ENCODE data around the gene SDF4. TPM values are rescaled to one million over a fixed set of nuclear protein-coding genes. Genes with fewer than 3 reads are reported as not detected.

SDF4 gene
- total RNA-seq, 2 donors from 2014 or later, result 68.4 to 144 TPM

DNA sequence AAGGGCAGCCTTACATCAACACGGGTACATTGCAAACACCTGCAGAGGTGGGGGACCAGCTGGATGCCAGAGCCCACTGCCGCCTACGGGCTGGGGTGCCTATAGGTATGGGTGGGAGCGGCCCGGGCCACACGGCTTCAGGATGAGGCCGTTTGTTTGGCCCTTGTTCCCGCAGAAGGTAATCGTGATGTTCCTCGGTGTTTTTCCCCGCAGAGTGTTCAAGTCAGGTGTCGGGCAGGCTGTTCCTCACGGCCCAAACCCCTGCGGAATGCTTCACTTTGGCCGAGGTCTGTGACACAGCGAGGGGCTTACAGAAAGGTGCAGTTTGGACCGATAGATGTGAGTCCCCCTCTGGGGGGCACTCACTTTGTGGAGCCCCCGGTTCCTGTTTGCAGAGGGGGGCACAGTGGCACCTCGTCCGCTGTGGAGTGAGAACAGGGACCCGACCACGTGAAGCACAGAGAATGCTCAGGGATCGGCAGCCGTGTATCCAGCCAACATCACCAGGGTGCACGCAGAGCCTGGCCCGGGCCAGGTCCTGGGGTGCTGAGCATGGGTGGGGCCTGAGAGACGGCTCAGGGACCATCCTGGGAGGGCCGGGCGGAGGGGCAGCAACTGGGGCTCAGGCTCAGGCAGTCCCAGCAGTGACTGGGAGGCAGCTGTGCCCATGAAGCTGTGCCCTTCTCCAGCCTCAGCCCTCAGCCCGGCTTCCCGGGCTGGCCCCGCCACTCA lies 58.6 kb downstream of the SDF4 start:
- no peaks in the 10 kb centered on the region for H3K9me3 Mint-ChIP-seq
- H3K36me3 Mint-ChIP-seq, result no peaks in the 10 kb centered on the region
- peak in 1 of 2 donors; percentile 24 for ATAC-seq
- no peak for DNase-seq (ENCODE audit: low spot score in 2 of 2)
- H3K27ac Mint-ChIP-seq, result no peak overlapping the region

GRCh38 chr1:1171546-1172340 lies 60.1 kb downstream of the SDF4 start:
- H3K9me3 Mint-ChIP-seq, result no peaks in the 10 kb centered on the region
- no peak overlapping the region for H3K27ac Mint-ChIP-seq
- no peaks in the 10 kb centered on the region for H3K36me3 Mint-ChIP-seq
- ATAC-seq (peak in 1 of 2 donors; percentile 48), DNase-seq (ENCODE audit: low spot score in 2 of 2) (no peak)

DNA sequence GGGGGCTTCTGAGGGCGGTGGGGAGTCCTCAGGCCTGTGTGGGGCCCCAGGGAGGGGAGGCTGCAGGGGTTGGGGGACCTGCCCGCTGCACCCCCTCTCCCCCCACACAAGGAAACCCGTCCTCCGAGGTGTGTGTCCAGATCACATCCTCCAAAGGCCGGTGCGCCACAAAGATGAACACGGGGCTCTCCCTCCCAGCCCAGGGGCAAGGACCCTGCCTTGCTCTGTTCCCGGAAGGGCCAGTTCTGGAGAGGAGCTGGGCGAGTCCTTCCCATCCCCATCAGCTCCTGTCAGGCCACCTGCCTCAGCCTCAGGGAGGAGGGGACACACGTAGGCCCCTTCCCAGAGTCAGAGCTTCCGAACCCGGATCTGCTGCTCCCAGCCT lies 60.6 kb downstream of the SDF4 start:
- DNase-seq (ENCODE audit: low spot score in 2 of 2) (no peak), ATAC-seq (no peak)
- no peak overlapping the region for H3K27ac Mint-ChIP-seq
- H3K36me3 Mint-ChIP-seq, result no peaks in the 10 kb centered on the region
- no peaks in the 10 kb centered on the region for H3K9me3 Mint-ChIP-seq

DNA sequence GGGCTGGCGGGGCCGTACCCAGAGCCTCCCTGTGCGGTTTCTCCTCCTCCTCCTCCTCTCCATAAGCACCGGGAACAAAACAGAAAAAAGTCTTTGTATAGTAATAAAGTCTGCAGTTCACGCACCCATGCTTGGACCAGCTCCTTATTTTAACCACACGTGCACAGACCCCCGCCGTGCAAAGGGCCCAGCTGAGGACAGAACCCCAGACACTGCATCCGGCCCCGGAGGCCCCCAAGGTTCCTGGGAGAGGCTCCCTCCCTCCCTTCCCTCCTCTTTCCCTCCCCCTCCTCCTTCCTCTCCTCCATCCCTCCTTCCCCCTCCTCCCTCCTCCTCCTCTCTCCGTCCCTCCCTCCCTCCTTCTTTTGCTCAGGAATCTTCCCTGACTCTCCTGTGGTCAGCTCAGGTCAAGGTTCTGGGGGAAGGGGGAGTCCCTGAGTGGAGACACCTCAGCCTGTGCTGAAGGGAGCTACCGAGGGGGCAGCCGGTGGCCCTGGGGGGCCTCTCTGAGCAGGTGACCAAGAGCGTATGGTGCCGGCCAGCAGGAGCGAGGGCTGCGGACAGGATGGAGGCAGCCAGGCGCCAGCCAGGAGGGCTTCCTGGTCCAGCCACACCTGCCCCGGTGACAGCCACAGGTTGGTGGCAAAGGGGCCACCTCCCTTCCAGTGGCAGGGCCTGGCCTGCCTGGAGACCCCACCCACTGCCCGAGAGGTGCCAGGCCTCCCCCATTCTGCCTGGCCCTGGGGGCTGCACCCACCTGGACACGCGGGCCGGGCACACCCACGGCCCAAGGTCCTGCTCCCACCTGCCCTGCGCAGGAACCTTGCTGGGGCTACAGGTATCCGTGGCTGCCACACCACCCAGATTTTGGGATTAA lies 61.3 kb downstream of the SDF4 start:
- H3K9me3 Mint-ChIP-seq, result no peaks in the 10 kb centered on the region
- no peak overlapping the region for H3K27ac Mint-ChIP-seq
- ATAC-seq (no peak), DNase-seq (ENCODE audit: low spot score in 2 of 2) (no peak)
- no peaks in the 10 kb centered on the region for H3K36me3 Mint-ChIP-seq

DNA sequence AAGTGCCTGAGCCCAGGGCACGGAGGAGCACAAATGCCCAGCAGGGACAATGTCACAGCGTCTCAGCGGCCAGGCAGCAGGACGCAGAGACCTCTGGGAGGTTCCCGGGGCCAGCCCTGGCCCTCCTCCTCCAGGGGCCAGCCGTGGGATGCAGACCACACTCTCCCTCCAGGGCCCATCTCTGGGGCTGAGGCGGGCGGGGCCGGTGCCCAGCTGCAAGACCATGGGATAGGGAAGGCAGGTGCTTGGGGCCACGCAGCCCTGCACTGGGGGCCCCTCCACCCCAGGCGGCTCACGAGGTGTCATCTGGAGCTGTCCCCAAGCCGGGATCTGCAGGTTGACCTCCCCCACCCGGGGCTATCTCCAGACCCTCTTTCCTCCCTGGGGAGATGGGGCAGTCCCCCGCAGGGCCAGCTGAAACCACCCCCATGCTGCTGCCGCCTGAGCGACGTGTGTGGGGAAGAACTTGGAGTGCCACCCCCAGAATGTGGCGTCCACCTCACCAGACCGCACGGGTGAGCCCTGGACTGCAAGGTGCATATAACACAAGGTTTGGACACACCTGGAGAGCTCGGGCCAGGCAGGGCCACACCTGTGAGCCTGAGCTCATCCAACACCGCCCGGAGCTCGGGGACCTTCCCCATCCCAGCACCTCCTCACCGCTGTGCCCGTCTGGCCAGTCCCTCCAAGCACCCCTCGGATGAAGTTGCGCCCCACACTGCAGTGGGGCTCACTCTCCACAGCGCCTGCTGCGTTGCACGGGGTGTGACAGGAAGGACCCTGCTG lies 62.2 kb downstream of the SDF4 start:
- no peak for DNase-seq (ENCODE audit: low spot score in 2 of 2)
- no peak for ATAC-seq
- Mint-ChIP-seq H3K27ac (no peak overlapping the region), H3K36me3 (no peaks in the 10 kb centered on the region), H3K9me3 (no peaks in the 10 kb centered on the region)

DNA sequence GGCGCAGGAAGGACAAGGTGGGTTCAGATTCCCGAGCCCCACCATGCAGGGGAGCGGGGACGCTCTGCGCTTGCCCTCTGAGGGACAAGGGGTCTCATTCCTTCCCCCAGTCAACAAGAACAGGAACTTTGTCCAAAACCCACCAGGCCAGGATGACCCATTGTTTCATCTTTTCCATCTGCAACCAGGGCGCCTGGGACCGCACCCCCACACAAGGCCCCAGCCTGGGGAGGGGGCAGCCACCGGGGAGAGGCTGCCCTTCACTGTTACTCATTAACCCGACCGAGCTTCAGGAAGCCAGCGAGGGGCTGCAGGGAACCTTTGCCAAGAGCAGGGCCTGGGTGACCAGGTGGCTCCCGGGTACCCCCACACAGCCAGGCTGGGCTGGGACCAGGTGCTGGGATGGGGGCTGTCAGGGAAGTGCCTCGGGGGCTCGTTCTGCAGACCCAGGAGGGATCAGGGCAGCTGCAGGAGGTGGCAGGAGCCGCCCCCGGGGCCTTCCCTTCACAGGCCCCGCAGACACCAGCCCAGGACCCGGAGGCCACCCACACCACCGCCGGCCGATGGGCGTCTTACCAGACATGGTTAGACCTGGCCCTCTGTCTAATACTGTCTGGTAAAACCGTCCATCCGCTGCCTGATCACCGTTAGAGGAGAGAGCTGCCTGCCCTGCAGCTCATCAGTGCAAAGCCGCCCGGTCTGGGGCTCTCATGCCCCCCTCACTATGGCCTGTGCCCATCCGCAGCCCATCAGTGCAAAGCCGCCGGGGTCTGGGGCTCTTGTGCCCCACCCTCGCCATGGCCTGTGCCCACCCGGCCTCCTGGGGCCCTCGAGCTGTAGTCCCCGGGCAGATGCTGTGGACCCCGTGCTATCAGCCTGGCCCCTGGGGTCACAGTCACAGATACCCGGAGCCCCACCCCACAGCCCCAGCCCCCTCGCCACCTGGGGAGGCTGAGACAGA lies 63.1 kb downstream of the SDF4 start:
- Mint-ChIP-seq H3K9me3 (no peaks in the 10 kb centered on the region), H3K36me3 (no peaks in the 10 kb centered on the region), H3K27ac (no peak overlapping the region)
- ATAC-seq (no peak), DNase-seq (ENCODE audit: low spot score in 2 of 2) (no peak)

GRCh38 chr1:1167841-1168450 lies 63.9 kb downstream of the SDF4 start:
- ATAC-seq, result no peak
- H3K9me3 Mint-ChIP-seq, result no peaks in the 10 kb centered on the region
- DNase-seq (ENCODE audit: low spot score in 2 of 2), result no peak
- H3K36me3 Mint-ChIP-seq, result no peaks in the 10 kb centered on the region
- H3K27ac Mint-ChIP-seq, result no peak overlapping the region

- no peak for DNase-seq (ENCODE audit: low spot score in 2 of 2)
- Mint-ChIP-seq H3K27ac (no peak overlapping the region), H3K9me3 (no peaks in the 10 kb centered on the region), H3K36me3 (no peaks in the 10 kb centered on the region)
- ATAC-seq, result no peak
These were observed 64.4 kb downstream of the SDF4 start for GRCh38 chr1:1167398-1167821.

Other genes with a start within 250 kb of the SDF4 start
- not detected for gene PERM1, start 249.9 kb downstream of the SDF4 start, total RNA-seq
- 1 to 10 TPM; 3.2 to 4.4 TPM for gene HES4, start 231.9 kb downstream of the SDF4 start, total RNA-seq
- gene ISG15, start 218.5 kb downstream of the SDF4 start, total RNA-seq, result 10 to 100 TPM; 91.6 to 97.5 TPM
- 10 to 100 TPM; 44.5 to 79.9 TPM for gene AGRN, start 211.9 kb downstream of the SDF4 start, total RNA-seq
- gene RNF223, start 157.7 kb downstream of the SDF4 start, total RNA-seq, result not detected
- 10 to 100 TPM; 20.7 to 21.2 TPM for gene C1orf159, start 115.9 kb downstream of the SDF4 start, total RNA-seq
- not detected for gene TTLL10, start 58.1 kb downstream of the SDF4 start, total RNA-seq
- gene TNFRSF18, start 25.4 kb downstream of the SDF4 start, total RNA-seq, result 100 to 1,000 TPM in 1 of 2 donors, 10 to 100 TPM in 1; 43.6 to 250 TPM
- 100 to 1,000 TPM; 166 to 176 TPM for gene TNFRSF4, start 17.8 kb downstream of the SDF4 start, total RNA-seq
- gene B3GALT6, start 236 bp upstream of the SDF4 start, total RNA-seq, result 10 to 100 TPM in 1 of 2 donors, 1 to 10 TPM in 1; 9.0 to 12.5 TPM
- 10 to 100 TPM in 1 of 2 donors, 1 to 10 TPM in 1; 4.0 to 17.7 TPM for gene C1QTNF12, start 14.7 kb upstream of the SDF4 start, total RNA-seq
- gene UBE2J2, start 41.9 kb upstream of the SDF4 start, total RNA-seq, result 10 to 100 TPM; 59.4 to 80.5 TPM
- gene SCNN1D, start 48.4 kb upstream of the SDF4 start, total RNA-seq, result 10 to 100 TPM in 1 of 2 donors, 1 to 10 TPM in 1; 3.2 to 11.7 TPM
- gene ACAP3, start 75.9 kb upstream of the SDF4 start, total RNA-seq, result 10 to 100 TPM; 38.3 to 52.4 TPM
- gene PUSL1, start 76.6 kb upstream of the SDF4 start, total RNA-seq, result 10 to 100 TPM; 15.1 to 39.5 TPM
- gene INTS11, start 92.7 kb upstream of the SDF4 start, total RNA-seq, result 100 to 1,000 TPM; 119 to 142 TPM
- gene CPTP, start 92.8 kb upstream of the SDF4 start, total RNA-seq, result 10 to 100 TPM in 1 of 2 donors, 1 to 10 TPM in 1; 9.8 to 12.2 TPM
- under 1 TPM; 0.32 to 0.43 TPM for gene TAS1R3, start 99.3 kb upstream of the SDF4 start, total RNA-seq
- gene DVL1, start 117.4 kb upstream of the SDF4 start, total RNA-seq, result 10 to 100 TPM; 41.9 to 44.8 TPM
- gene MXRA8, start 126.6 kb upstream of the SDF4 start, total RNA-seq, result under 1 TPM in 1 of 2 donors, not detected in 1; 0.66 TPM
- gene AURKAIP1, start 143.2 kb upstream of the SDF4 start, total RNA-seq, result 100 to 1,000 TPM; 115 to 122 TPM
- gene CCNL2, start 167.3 kb upstream of the SDF4 start, total RNA-seq, result 100 to 1,000 TPM; 108 to 174 TPM
- gene MRPL20, start 175.3 kb upstream of the SDF4 start, total RNA-seq, result 100 to 1,000 TPM in 1 of 2 donors, 10 to 100 TPM in 1; 82.9 to 115 TPM
- gene ANKRD65, start 189.3 kb upstream of the SDF4 start, total RNA-seq, result under 1 TPM in 1 of 2 donors, not detected in 1; 0.29 TPM
- gene VWA1, start 203.7 kb upstream of the SDF4 start, total RNA-seq, result 1 to 10 TPM in 1 of 2 donors, under 1 TPM in 1; 0.59 to 6.9 TPM
- gene ATAD3C, start 217.7 kb upstream of the SDF4 start, total RNA-seq, result 1 to 10 TPM; 1.1 to 1.9 TPM
- 10 to 100 TPM; 30.1 to 33.1 TPM for gene ATAD3B, start 239.8 kb upstream of the SDF4 start, total RNA-seq